ENCODE data around the gene GOSR2. TPM values are rescaled to one million over a fixed set of nuclear protein-coding genes. Genes with fewer than 3 reads are reported as not detected.

GOSR2 gene
- total and polyA plus RNA-seq, 2 donors from 2014 or later: 61.4 to 68.2 TPM

DNA sequence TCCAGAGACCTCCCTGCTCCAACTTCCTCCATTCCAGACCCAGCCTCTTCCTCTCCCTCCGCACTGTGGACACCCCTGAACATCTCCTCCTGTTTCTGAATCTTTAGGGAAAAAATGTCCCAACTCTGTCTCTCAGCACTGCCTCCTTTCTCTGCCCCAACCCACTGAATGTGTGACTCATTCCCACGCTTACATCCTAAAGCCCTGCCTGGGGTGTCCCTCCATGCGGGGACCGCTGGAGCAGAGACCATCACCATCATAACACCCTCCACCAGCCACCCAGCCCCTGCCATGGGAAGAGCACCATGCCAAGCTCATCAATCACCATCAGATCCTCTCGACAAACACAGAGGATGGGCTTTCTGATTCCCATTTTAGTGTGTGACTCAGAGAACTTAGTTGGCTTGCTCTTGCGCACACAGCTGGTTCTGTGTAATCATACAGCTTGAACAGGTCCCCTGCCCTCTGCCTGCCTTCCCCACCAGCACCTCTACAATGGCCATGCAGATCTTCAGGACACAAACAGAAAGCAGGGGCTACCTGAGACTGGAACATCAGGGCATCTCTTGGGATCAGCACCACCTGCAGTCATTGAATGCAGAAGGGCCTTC lies 45.4 kb downstream of the GOSR2 start:
- no peak overlapping the region for H3K27ac ChIP-seq (ENCODE audit: low read depth in 2 of 2, low read length in 2 of 2)
- no peaks in the 10 kb centered on the region for H3K36me3 ChIP-seq (ENCODE audit: control insufficient read depth in 2 of 3, insufficient read depth in 3 of 3, low read length in 3 of 3)
- H3K9ac ChIP-seq (ENCODE audit: low read length in 3 of 3): no peak overlapping the region
- no peaks in the 10 kb centered on the region for H3K9me3 ChIP-seq (ENCODE audit: control insufficient read depth in 2 of 3, insufficient read depth in 1 of 3, low read length in 3 of 3)
- DNase-seq: peak in 1 of 5 donors; percentile 26
- no peak for FAIRE-seq
- H3K4me3 ChIP-seq (ENCODE audit: low read length in 3 of 3): no peak overlapping the region
- TF ChIP-seq, protein P1, sequence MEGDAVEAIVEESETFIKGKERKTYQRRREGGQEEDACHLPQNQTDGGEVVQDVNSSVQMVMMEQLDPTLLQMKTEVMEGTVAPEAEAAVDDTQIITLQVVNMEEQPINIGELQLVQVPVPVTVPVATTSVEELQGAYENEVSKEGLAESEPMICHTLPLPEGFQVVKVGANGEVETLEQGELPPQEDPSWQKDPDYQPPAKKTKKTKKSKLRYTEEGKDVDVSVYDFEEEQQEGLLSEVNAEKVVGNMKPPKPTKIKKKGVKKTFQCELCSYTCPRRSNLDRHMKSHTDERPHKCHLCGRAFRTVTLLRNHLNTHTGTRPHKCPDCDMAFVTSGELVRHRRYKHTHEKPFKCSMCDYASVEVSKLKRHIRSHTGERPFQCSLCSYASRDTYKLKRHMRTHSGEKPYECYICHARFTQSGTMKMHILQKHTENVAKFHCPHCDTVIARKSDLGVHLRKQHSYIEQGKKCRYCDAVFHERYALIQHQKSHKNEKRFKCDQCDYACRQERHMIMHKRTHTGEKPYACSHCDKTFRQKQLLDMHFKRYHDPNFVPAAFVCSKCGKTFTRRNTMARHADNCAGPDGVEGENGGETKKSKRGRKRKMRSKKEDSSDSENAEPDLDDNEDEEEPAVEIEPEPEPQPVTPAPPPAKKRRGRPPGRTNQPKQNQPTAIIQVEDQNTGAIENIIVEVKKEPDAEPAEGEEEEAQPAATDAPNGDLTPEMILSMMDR (IDR thresholded peaks at IDR 0.05; ENCODE audit: borderline replicate concordance, extremely low read depth, insufficient read depth): no peak
- intact Hi-C loops (cut with DNase I): no loop called here
- H3K27me3 ChIP-seq (ENCODE audit: control insufficient read depth, insufficient read depth, low read length): no peaks in the 10 kb centered on the region
- no peaks in the 10 kb centered on the region for H3K4me1 ChIP-seq (ENCODE audit: control insufficient read depth in 2 of 3, insufficient read depth in 2 of 3, low read depth in 1 of 3, low read length in 3 of 3)

DNA sequence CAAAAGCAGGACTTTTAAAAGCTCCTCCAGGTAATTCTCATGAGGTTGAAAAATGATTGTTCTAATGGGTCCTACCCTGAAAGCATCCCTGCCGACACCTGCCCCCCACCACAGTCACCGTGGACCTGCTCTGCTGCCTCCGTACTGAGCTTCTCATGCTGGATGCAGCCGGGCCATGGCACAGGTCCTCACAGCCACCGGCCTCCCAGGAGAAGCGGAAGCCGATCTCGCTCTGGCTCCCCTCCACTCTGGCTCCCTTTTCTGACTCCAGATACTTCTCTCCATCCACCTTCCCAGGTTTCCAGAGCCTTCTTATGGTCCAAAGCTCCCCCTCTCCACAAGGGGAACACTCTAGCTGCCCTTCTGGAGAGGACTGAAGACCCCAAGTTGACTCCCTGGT lies 45.9 kb downstream of the GOSR2 start:
- H3K4me1 ChIP-seq (ENCODE audit: control insufficient read depth in 2 of 3, insufficient read depth in 2 of 3, low read depth in 1 of 3, low read length in 3 of 3): no peaks in the 10 kb centered on the region
- no peak for FAIRE-seq
- no peak overlapping the region for H3K9ac ChIP-seq (ENCODE audit: low read length in 3 of 3)
- intact Hi-C loops (cut with DNase I): no loop called here
- DNase-seq: peak in 1 of 5 donors; percentile 29
- H3K27ac ChIP-seq (ENCODE audit: low read depth in 2 of 2, low read length in 2 of 2): no peak overlapping the region
- TF ChIP-seq, protein P1 (IDR thresholded peaks at IDR 0.05; ENCODE audit: borderline replicate concordance, extremely low read depth, insufficient read depth): no peak
- H3K27me3 ChIP-seq (ENCODE audit: control insufficient read depth, insufficient read depth, low read length): no peaks in the 10 kb centered on the region
- H3K4me3 ChIP-seq (ENCODE audit: low read length in 3 of 3): no peak overlapping the region
- no peaks in the 10 kb centered on the region for H3K9me3 ChIP-seq (ENCODE audit: control insufficient read depth in 2 of 3, insufficient read depth in 1 of 3, low read length in 3 of 3)
- no peaks in the 10 kb centered on the region for H3K36me3 ChIP-seq (ENCODE audit: control insufficient read depth in 2 of 3, insufficient read depth in 3 of 3, low read length in 3 of 3)

DNA sequence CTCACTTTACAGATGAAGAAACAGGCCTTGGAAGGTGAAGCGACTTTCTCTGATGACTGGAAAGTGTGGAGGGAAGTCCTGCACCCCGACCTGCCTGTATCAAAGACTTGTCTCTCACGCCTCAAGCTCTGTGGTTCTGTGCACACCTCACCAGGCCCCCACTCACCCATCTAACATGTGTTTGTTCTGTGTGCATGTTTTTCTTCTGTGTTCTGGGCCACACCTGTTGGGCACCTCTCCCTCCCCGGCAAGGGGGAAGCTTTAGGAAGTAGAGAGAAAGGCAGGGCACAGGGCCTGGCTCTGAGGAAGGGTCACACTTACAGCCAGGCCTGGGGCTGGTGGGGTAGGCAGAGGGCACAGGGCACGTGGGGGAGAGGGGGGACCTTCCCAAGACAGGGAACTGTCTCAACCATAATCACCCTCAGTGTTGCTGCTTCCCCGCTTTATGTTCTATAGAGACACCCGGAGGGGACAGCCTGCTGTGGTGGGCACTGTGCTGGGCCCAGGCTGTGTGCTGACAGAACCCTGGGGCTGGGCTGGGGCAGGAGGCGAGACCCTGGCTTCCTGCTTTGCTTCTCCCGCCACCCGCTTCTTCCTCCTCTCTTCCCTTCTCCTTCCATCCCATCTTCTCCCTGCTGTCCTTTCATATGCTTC lies 48.8 kb downstream of the GOSR2 start:
- intact Hi-C loops (cut with DNase I): no loop called here
- Histone ChIP-seq H3K27ac (ENCODE audit: low read depth in 2 of 2, low read length in 2 of 2) (no peak overlapping the region), H3K4me1 (ENCODE audit: control insufficient read depth in 2 of 3, insufficient read depth in 2 of 3, low read depth in 1 of 3, low read length in 3 of 3) (no peaks in the 10 kb centered on the region), H3K4me3 (ENCODE audit: low read length in 3 of 3) (no peak overlapping the region), H3K9me3 (ENCODE audit: control insufficient read depth in 2 of 3, insufficient read depth in 1 of 3, low read length in 3 of 3) (no peaks in the 10 kb centered on the region), H3K36me3 (ENCODE audit: control insufficient read depth in 2 of 3, insufficient read depth in 3 of 3, low read length in 3 of 3) (no peaks in the 10 kb centered on the region), H3K27me3 (ENCODE audit: control insufficient read depth, insufficient read depth, low read length) (peaks cover 4% of the 10 kb centered on the region), H3K9ac (ENCODE audit: low read length in 3 of 3) (no peak overlapping the region)
- FAIRE-seq (no peak), DNase-seq (peak in 1 of 5 donors; percentile 41)
- TF ChIP-seq, protein P1 (IDR thresholded peaks at IDR 0.05; ENCODE audit: borderline replicate concordance, extremely low read depth, insufficient read depth): no peak

Measured in kidney (tissue), 14 donors.